Body of pancreas (tissue), 4 donors: ENCODE data around the gene CACNA1C.

Experiments used
- POLR2A ChIP-seq, 3 donors: fragments of 450-650 bp; IDR thresholded peaks; one replicate each; pipeline ENCODE4 v1.6.1; 2016; ENCODE audit warnings: antibody characterized with exemption in 3 of 3, mild to moderate bottlenecking in 2 of 3
- TF ChIP-seq, protein P1 (sequence below), 7 experiments: fragments of 450-650 bp in 4 of 7; fragments of 200-600 bp in 3 of 7; sonication (generic) in 3 of 7; IDR thresholded peaks; one replicate each; pipeline ENCODE4 v1.5.1; 2016 to 2019; ENCODE audit warnings: antibody characterized with exemption in 7 of 7

- no peak for TF ChIP-seq POLR2A (IDR thresholded peaks at IDR 0.05)
- TF ChIP-seq, protein P1, sequence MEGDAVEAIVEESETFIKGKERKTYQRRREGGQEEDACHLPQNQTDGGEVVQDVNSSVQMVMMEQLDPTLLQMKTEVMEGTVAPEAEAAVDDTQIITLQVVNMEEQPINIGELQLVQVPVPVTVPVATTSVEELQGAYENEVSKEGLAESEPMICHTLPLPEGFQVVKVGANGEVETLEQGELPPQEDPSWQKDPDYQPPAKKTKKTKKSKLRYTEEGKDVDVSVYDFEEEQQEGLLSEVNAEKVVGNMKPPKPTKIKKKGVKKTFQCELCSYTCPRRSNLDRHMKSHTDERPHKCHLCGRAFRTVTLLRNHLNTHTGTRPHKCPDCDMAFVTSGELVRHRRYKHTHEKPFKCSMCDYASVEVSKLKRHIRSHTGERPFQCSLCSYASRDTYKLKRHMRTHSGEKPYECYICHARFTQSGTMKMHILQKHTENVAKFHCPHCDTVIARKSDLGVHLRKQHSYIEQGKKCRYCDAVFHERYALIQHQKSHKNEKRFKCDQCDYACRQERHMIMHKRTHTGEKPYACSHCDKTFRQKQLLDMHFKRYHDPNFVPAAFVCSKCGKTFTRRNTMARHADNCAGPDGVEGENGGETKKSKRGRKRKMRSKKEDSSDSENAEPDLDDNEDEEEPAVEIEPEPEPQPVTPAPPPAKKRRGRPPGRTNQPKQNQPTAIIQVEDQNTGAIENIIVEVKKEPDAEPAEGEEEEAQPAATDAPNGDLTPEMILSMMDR (IDR thresholded peaks at IDR 0.05) = no peak
Observed at GRCh38 chr12:2240390-2240789, 187.6 kb downstream of the CACNA1C start.
